Measurements from ENCODE around the gene THAP7.

DNA sequence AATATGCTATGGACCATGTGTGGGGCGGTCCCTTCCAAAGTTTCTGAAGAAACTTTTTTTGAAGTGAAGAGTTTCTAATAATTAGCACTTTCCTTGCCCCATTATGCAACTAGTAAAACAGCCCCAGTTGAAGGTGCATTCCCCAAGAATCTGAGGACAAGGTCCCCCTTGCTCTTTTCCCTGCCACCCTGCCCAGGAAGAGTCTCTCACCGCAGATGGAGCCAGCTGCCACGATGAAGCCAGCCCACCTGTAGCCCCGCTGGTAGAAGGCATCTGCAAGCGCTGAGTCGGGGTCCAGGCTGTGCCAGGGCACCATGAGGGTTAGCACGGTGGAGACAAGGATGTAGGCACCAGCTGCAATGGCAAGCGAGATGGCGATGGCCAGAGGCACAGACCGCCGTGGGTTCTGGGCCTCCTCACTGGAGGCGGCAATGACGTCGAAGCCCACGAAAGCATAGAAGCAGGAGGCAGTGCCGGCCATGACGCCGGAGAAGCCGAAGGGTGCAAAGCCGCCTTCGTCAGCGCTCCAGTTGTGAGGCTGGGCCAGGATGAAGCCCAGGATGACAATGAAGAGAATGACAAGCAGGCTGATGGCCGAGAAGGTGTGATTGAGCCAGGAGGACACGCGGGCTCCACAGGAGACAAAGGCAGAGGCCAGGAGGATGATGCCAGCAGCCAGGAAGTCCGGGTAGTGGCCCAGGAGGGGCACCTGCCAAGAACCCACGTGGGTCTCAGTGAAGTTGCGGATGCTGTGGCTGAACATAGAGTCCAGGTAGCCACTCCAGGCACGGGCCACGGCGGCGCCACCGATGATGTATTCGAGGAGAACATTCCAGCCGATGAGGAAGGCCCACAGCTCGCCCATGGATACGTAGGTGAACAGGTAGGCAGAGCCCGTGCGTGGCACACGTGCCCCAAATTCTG lies 29.0 kb upstream of the THAP7 start:
- TF ChIP-seq, protein P1, sequence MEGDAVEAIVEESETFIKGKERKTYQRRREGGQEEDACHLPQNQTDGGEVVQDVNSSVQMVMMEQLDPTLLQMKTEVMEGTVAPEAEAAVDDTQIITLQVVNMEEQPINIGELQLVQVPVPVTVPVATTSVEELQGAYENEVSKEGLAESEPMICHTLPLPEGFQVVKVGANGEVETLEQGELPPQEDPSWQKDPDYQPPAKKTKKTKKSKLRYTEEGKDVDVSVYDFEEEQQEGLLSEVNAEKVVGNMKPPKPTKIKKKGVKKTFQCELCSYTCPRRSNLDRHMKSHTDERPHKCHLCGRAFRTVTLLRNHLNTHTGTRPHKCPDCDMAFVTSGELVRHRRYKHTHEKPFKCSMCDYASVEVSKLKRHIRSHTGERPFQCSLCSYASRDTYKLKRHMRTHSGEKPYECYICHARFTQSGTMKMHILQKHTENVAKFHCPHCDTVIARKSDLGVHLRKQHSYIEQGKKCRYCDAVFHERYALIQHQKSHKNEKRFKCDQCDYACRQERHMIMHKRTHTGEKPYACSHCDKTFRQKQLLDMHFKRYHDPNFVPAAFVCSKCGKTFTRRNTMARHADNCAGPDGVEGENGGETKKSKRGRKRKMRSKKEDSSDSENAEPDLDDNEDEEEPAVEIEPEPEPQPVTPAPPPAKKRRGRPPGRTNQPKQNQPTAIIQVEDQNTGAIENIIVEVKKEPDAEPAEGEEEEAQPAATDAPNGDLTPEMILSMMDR (IDR thresholded peaks at IDR 0.05), result no peak
- no peak for TF ChIP-seq POLR2A (IDR thresholded peaks at IDR 0.05)

Measured in uterus (tissue), 2 donors.